ENCODE results near the gene MCF2L2. TPM values are rescaled to one million over a fixed set of nuclear protein-coding genes. Genes with fewer than 3 reads are reported as not detected.

Gene MCF2L2
- total and polyA plus RNA-seq, 2 experiments from 2014 or later = 6.7 to 14.6 TPM

GRCh38 chr3:183218826-183219225, 209.6 kb downstream of the MCF2L2 start:
- ATAC-seq = no peak
- no peak overlapping the region for H3K27ac ChIP-seq (ENCODE audit: low read depth)
- no peaks in the 10 kb centered on the region for H3K9me3 Mint-ChIP-seq
- H3K36me3 ChIP-seq (ENCODE audit: insufficient read depth) = no peaks in the 10 kb centered on the region
- no peak overlapping the region for H3K4me3 ChIP-seq
- no peak for DNase-seq (ENCODE audit: low spot score)
- no peaks in the 10 kb centered on the region for H4K20me1 ChIP-seq (replicated peaks; ENCODE audit: insufficient read depth)
- H3K4me3 Mint-ChIP-seq = no peak overlapping the region
- no peaks in the 10 kb centered on the region for H3K9me2 ChIP-seq (ENCODE audit: insufficient read depth)
- no peak overlapping the region for H3K4me2 ChIP-seq
- H3K27ac Mint-ChIP-seq = no peak overlapping the region
- no peak overlapping the region for H2AFZ ChIP-seq
- H3K4me1 ChIP-seq (ENCODE audit: insufficient read depth) = no peaks in the 10 kb centered on the region
- no peaks in the 10 kb centered on the region for H3F3A ChIP-seq (replicated peaks; ENCODE audit: low read depth)
- no peaks in the 10 kb centered on the region for H3K36me3 Mint-ChIP-seq (ENCODE audit: low read depth)
- TF ChIP-seq, protein P1, sequence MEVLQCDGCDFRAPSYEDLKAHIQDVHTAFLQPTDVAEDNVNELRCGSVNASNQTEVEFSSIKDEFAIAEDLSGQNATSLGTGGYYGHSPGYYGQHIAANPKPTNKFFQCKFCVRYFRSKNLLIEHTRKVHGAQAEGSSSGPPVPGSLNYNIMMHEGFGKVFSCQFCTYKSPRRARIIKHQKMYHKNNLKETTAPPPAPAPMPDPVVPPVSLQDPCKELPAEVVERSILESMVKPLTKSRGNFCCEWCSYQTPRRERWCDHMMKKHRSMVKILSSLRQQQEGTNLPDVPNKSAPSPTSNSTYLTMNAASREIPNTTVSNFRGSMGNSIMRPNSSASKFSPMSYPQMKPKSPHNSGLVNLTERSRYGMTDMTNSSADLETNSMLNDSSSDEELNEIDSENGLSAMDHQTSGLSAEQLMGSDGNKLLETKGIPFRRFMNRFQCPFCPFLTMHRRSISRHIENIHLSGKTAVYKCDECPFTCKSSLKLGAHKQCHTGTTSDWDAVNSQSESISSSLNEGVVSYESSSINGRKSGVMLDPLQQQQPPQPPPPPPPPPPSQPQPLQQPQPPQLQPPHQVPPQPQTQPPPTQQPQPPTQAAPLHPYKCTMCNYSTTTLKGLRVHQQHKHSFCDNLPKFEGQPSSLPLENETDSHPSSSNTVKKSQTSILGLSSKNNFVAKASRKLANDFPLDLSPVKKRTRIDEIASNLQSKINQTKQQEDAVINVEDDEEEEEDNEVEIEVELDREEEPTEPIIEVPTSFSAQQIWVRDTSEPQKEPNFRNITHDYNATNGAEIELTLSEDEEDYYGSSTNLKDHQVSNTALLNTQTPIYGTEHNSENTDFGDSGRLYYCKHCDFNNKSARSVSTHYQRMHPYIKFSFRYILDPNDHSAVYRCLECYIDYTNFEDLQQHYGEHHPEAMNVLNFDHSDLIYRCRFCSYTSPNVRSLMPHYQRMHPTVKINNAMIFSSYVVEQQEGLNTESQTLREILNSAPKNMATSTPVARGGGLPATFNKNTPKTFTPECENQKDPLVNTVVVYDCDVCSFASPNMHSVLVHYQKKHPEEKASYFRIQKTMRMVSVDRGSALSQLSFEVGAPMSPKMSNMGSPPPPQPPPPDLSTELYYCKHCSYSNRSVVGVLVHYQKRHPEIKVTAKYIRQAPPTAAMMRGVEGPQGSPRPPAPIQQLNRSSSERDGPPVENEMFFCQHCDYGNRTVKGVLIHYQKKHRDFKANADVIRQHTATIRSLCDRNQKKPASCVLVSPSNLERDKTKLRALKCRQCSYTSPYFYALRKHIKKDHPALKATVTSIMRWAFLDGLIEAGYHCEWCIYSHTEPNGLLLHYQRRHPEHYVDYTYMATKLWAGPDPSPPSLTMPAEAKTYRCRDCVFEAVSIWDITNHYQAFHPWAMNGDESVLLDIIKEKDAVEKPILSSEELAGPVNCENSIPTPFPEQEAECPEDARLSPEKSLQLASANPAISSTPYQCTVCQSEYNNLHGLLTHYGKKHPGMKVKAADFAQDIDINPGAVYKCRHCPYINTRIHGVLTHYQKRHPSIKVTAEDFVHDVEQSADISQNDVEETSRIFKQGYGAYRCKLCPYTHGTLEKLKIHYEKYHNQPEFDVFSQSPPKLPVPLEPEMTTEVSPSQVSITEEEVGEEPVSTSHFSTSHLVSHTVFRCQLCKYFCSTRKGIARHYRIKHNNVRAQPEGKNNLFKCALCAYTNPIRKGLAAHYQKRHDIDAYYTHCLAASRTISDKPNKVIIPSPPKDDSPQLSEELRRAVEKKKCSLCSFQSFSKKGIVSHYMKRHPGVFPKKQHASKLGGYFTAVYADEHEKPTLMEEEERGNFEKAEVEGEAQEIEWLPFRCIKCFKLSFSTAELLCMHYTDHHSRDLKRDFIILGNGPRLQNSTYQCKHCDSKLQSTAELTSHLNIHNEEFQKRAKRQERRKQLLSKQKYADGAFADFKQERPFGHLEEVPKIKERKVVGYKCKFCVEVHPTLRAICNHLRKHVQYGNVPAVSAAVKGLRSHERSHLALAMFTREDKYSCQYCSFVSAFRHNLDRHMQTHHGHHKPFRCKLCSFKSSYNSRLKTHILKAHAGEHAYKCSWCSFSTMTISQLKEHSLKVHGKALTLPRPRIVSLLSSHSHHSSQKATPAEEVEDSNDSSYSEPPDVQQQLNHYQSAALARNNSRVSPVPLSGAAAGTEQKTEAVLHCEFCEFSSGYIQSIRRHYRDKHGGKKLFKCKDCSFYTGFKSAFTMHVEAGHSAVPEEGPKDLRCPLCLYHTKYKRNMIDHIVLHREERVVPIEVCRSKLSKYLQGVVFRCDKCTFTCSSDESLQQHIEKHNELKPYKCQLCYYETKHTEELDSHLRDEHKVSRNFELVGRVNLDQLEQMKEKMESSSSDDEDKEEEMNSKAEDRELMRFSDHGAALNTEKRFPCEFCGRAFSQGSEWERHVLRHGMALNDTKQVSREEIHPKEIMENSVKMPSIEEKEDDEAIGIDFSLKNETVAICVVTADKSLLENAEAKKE (CRISPR knock-in tag; IDR thresholded peaks at IDR 0.05) = no peak
- TF ChIP-seq, protein P2, sequence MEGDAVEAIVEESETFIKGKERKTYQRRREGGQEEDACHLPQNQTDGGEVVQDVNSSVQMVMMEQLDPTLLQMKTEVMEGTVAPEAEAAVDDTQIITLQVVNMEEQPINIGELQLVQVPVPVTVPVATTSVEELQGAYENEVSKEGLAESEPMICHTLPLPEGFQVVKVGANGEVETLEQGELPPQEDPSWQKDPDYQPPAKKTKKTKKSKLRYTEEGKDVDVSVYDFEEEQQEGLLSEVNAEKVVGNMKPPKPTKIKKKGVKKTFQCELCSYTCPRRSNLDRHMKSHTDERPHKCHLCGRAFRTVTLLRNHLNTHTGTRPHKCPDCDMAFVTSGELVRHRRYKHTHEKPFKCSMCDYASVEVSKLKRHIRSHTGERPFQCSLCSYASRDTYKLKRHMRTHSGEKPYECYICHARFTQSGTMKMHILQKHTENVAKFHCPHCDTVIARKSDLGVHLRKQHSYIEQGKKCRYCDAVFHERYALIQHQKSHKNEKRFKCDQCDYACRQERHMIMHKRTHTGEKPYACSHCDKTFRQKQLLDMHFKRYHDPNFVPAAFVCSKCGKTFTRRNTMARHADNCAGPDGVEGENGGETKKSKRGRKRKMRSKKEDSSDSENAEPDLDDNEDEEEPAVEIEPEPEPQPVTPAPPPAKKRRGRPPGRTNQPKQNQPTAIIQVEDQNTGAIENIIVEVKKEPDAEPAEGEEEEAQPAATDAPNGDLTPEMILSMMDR (conservative IDR thresholded peaks at IDR 0.05; ENCODE audit: low read depth in 2 of 2) = no peak
- TF ChIP-seq STAT1 (IDR thresholded peaks at IDR 0.05; ENCODE audit: unreplicated experiment) (no peak), ZNF331 (CRISPR knock-in tag; IDR thresholded peaks at IDR 0.05; ENCODE audit: low read depth) (no peak), POLR2AphosphoS5 (IDR thresholded peaks at IDR 0.05; ENCODE audit: low read depth) (no peak)
- TF ChIP-seq, protein P3, sequence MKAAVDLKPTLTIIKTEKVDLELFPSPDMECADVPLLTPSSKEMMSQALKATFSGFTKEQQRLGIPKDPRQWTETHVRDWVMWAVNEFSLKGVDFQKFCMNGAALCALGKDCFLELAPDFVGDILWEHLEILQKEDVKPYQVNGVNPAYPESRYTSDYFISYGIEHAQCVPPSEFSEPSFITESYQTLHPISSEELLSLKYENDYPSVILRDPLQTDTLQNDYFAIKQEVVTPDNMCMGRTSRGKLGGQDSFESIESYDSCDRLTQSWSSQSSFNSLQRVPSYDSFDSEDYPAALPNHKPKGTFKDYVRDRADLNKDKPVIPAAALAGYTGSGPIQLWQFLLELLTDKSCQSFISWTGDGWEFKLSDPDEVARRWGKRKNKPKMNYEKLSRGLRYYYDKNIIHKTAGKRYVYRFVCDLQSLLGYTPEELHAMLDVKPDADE (IDR thresholded peaks at IDR 0.05) = no peak
- no peaks in the 10 kb centered on the region for H3K27me3 Mint-ChIP-seq (ENCODE audit: insufficient read depth, low read depth, poor library complexity)
- H3K4me1 Mint-ChIP-seq = peaks cover 4% of the 10 kb centered on the region; the same call in 2 of the 3 replicates
- no peaks in the 10 kb centered on the region for H3K27me3 ChIP-seq (ENCODE audit: insufficient read depth)
- H3K79me2 ChIP-seq (replicated peaks; ENCODE audit: insufficient read depth) = no peaks in the 10 kb centered on the region

All from GM23338 (cell line).